ENCODE measurements around the gene PUDP. TPM values are rescaled to one million over a fixed set of nuclear protein-coding genes. Genes with fewer than 3 reads are reported as not detected.
"Not testable (repeated sequence)": the region's sequence is repeated elsewhere in the genome, so short reads cannot be mapped to it uniquely, and the experiment has no call there.

Gene PUDP
- total RNA-seq, 1 donor from 2014 or later: 13.9 TPM

- ATAC-seq: peak; percentile 36
Observed at GRCh38 chrX:7109049-7109531, 38.9 kb downstream of the PUDP start.

- no peak for ATAC-seq
Observed at GRCh38 chrX:7108030-7108429, 39.9 kb downstream of the PUDP start.

- ATAC-seq: no peak
Observed at GRCh38 chrX:7106649-7107048, 41.3 kb downstream of the PUDP start.

GRCh38 chrX:7102119-7102518 is 45.8 kb downstream of the PUDP start:
- ATAC-seq: no peak

- ATAC-seq: no peak
Observed at GRCh38 chrX:7100022-7100421, 47.9 kb downstream of the PUDP start.

- ATAC-seq: not testable (repeated sequence)
Observed at GRCh38 chrX:7095657-7096056, 52.3 kb downstream of the PUDP start.

GRCh38 chrX:7093305-7093704 is 54.6 kb downstream of the PUDP start:
- ATAC-seq: no peak

- no peak for ATAC-seq
Observed at GRCh38 chrX:7092543-7092942, 55.4 kb downstream of the PUDP start.

- ATAC-seq: no peak
Observed at GRCh38 chrX:7091923-7092322, 56.0 kb downstream of the PUDP start.

- no peak for ATAC-seq
Observed at GRCh38 chrX:7090641-7091040, 57.3 kb downstream of the PUDP start.

- ATAC-seq: no peak
Observed at GRCh38 chrX:7088968-7089615, 58.9 kb downstream of the PUDP start.

- ATAC-seq: no peak
Observed at GRCh38 chrX:7086384-7086783, 61.6 kb downstream of the PUDP start.

- ATAC-seq: no peak
Observed at GRCh38 chrX:7085879-7086278, 62.1 kb downstream of the PUDP start.

- ATAC-seq: no peak
Observed at GRCh38 chrX:7084841-7085240, 63.1 kb downstream of the PUDP start.

- ATAC-seq: peak; percentile 75
Observed at GRCh38 chrX:7083468-7084396, 64.2 kb downstream of the PUDP start.

GRCh38 chrX:7083021-7083420 is 64.9 kb downstream of the PUDP start:
- ATAC-seq: no peak

GRCh38 chrX:7082556-7082955 is 65.4 kb downstream of the PUDP start:
- ATAC-seq: no peak

GRCh38 chrX:7077241-7078230 is 70.4 kb downstream of the PUDP start:
- ATAC-seq: no peak

GRCh38 chrX:7076245-7076661 is 71.7 kb downstream of the PUDP start:
- ATAC-seq: no peak

- ATAC-seq: no peak
Observed at GRCh38 chrX:7074908-7075204, 73.1 kb downstream of the PUDP start.

- ATAC-seq: peak; percentile 76
Observed at GRCh38 chrX:7074148-7074907, 73.6 kb downstream of the PUDP start.

- ATAC-seq: no peak
Observed at GRCh38 chrX:7073336-7073735, 74.6 kb downstream of the PUDP start.
